ACC112 (cell line): ENCODE data around the gene CACNA1B.

Experiments used
- H2AFZ ChIP-seq: fragments of 200-600 bp; sonication (generic); one replicate; pipeline ENCODE4 v1.6.0; 2017; ENCODE audit warnings: antibody characterized with exemption, low read length; ENCODE audit not compliant: unreplicated experiment
- H3K27ac ChIP-seq: fragments of 200-600 bp; sonication (generic); 2 replicates; pipeline ENCODE4 v1.5.1; 2014; ENCODE audit warnings: low read depth, mild to moderate bottlenecking, antibody characterized with exemption, low read length, moderate library complexity
- H3K27me3 ChIP-seq: fragments of 200-600 bp; sonication (generic); 2 replicates; pipeline ENCODE4 v1.6.1; 2014; ENCODE audit warnings: mild to moderate bottlenecking, antibody characterized with exemption, low read length, moderate library complexity, mixed read lengths; ENCODE audit not compliant: insufficient read depth
- H3K36me3 ChIP-seq: fragments of 200-600 bp; sonication (generic); 2 replicates; pipeline ENCODE4 v1.6.1; 2016; ENCODE audit warnings: mild to moderate bottlenecking, antibody characterized with exemption, low read length, moderate library complexity, mixed read lengths; ENCODE audit not compliant: insufficient read depth
- H3K4me1 ChIP-seq: fragments of 200-600 bp; sonication (generic); one replicate; pipeline ENCODE4 v1.6.1; 2016; ENCODE audit warnings: low read length, mixed read lengths; ENCODE audit not compliant: insufficient read depth, unreplicated experiment, control insufficient read depth
- H3K4me3 ChIP-seq: fragments of 200-600 bp; sonication (generic); 2 replicates; pipeline ENCODE4 v1.5.1; 2014; ENCODE audit warnings: mild to moderate bottlenecking, low read depth, low read length
- H3K79me2 ChIP-seq: fragments of 200-600 bp; sonication (generic); one replicate; pipeline ENCODE4 v1.6.0; 2016; ENCODE audit warnings: low read length; ENCODE audit not compliant: control insufficient read depth, unreplicated experiment, insufficient read depth

CACNA1B gene

DNA sequence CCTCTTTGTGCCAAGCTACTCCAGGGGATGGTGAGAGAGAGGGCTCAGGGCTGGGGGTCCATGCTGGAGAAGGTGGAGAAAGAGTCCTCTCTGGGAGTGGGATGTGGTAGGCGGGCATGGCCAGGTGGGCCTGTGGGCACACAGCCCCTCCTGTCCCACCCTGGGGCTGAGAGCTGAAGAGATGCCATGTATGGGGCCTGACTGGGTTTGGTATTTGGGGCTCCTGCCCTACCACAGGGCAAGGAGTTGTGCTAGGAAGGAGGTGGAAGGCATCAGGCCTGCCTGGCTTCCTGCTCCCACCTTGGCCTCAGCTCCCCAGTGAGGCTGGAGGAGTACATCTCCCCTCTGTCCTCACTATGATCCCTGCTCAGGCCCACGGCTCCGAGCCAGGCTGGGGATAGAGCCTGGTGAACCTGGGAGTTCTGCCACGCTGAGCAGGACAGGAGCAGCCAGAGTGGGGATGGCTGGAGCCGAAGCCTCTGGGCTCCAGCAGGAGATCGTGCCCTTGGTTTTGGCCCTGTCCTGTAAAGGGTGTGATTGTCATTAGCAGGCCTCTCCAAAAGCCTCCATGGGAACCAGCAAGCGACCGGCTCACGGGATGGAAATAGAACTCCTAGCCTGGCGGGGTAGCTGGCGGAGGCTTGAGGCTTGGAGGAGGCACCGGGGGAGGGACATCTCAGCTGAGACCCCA lies 75.5 kb downstream of the CACNA1B start:
- Histone ChIP-seq H3K4me3 (no peak overlapping the region), H3K27me3 (no peaks in the 10 kb centered on the region), H3K4me1 (no peaks in the 10 kb centered on the region), H3K36me3 (no peaks in the 10 kb centered on the region), H3K79me2 (no peaks in the 10 kb centered on the region), H2AFZ (no peak overlapping the region), H3K27ac (no peak overlapping the region)

DNA sequence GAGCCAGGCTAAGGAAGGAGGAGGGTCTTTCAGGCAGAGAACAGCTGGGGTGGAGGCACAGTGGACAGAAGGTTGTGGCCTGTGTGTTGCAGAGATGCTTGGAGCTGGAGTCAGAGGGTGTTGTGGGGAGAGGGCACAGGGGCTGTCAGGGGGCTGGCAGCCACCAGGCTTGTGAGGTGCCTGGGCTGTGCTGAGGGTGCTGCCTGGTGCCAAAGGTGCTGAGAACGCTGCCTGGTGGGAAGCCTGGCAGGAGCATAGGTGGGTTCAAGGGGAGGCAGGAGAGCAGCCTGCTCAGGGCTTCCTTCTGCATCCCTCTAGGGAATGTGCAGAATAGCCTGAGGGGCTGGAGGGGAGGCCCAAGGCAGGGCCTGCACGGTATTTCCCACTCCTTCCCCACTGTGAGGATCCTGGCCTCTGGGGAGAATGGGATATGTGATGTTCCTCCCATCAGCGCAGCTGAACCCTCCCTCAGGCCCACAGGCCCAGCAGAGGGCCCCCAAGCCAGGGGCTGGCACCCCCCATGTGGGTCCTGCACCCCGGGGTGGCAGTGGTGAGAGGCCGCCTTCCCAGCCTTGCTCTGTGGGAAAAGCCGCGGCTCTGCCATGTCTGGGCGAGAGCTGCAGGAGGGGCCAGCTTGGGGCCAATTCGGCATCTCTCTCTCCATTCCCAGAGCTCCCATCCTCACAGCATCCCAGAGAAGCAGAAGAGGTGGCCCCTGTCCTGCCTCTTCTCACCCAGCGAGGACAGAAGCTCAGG lies 76.3 kb downstream of the CACNA1B start:
- H3K27me3 ChIP-seq: no peaks in the 10 kb centered on the region
- H3K79me2 ChIP-seq: no peaks in the 10 kb centered on the region
- no peaks in the 10 kb centered on the region for H3K36me3 ChIP-seq

DNA sequence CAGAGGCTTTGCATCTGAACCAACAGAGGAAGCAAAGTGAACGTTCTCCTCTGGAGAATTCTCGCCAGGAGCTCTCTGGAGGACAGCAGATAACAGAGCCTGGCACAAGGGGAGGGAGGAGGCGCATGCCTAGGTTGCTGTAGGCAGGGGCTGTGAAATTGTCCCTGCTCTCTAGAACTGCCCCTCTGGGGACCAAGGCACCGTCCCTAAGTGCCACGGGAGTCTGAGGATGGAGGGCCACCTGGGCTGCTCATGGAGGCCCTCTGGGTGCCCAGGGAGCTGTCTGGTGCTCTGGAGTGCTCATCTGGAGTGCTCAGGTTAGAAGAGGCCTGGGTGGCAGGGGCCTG lies 77.6 kb downstream of the CACNA1B start:
- Histone ChIP-seq H2AFZ (no peak overlapping the region), H3K27me3 (no peaks in the 10 kb centered on the region), H3K27ac (no peak overlapping the region), H3K4me1 (no peaks in the 10 kb centered on the region), H3K36me3 (no peaks in the 10 kb centered on the region), H3K79me2 (no peaks in the 10 kb centered on the region), H3K4me3 (no peak overlapping the region)

More for the DNA sequence above, 76.3 kb downstream of the CACNA1B start:
- no peak overlapping the region for H3K27ac ChIP-seq
- H3K4me1 ChIP-seq: no peaks in the 10 kb centered on the region
- no peak overlapping the region for H3K4me3 ChIP-seq
- H2AFZ ChIP-seq: no peak overlapping the region

DNA sequence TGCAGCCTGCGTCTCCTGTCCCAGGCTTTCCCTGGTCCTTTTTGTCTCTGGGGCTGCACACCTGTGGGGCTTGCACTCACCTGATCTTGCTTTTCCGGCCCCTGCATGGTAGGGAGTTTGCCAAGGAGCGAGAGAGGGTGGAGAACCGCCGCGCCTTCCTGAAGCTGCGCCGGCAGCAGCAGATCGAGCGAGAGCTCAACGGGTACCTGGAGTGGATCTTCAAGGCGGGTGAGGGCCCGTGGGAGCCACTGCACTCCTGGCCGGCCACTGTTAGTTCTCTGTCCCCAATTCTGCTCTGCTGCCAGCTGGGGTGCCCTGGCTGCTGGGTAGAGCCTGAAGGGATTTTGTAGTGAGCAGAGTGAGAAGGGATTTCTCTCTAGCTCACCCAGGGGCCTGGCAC lies 78.0 kb downstream of the CACNA1B start:
- H3K27ac ChIP-seq: no peak overlapping the region
- H3K27me3 ChIP-seq: no peaks in the 10 kb centered on the region
- no peaks in the 10 kb centered on the region for H3K79me2 ChIP-seq
- no peak overlapping the region for H3K4me3 ChIP-seq
- H3K36me3 ChIP-seq: no peaks in the 10 kb centered on the region
- H3K4me1 ChIP-seq: no peaks in the 10 kb centered on the region
- no peak overlapping the region for H2AFZ ChIP-seq

DNA sequence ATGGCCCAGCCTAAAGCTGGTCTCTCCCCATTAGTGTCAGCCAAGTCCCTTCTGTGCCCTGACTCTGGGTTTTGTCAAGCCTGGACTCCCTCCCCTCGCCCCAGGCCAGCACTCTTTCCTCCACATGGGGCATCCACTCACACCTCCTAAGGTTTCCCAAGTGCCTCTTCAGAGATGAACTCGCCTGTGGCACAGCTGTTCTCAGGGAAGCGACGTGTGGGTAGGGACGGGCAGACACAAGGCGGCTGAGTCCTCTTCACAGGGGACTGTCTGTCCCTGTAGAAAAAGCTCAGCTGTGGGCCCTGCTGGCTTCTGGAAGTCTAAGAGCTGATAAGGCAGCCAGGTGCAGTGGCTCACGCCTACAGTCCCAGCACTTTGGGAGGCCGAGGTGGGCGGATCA lies 78.5 kb downstream of the CACNA1B start:
- H3K79me2 ChIP-seq: no peaks in the 10 kb centered on the region
- H2AFZ ChIP-seq: no peak overlapping the region
- no peak overlapping the region for H3K4me3 ChIP-seq
- no peaks in the 10 kb centered on the region for H3K27me3 ChIP-seq
- H3K4me1 ChIP-seq: no peaks in the 10 kb centered on the region
- no peaks in the 10 kb centered on the region for H3K36me3 ChIP-seq
- no peak overlapping the region for H3K27ac ChIP-seq

DNA sequence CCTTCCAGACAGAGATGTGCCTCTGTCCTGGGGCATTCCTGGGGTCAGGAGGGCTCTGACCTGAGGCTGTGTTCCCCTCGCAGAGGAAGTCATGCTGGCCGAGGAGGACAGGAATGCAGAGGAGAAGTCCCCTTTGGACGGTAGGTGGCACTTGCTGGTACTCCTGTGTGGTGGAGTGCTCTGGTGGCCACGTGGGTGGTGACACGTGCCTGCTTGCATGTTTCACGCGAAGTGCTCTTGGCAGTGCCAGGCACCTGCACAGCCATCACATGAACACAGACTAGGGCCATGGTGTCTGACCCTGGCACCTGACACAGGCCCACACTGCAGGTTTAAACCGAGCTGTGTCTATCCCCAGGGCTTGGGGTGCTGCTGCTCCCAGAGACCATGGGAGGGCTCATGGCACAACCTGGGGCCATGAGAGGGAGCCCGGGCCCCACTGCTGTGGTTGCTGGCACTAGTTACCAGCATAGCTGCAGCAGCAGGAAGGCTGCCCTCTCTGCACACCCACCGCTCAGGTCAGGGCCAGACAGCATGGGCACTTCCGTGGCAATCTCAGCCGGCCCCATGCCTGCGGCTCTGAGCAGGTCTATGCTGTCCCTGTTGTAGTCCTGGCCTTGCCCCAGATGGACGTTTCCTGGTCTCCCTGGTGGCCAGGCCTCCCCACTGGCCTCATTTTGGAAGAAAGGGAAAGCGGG lies 79.3 kb downstream of the CACNA1B start:
- Histone ChIP-seq H3K27ac (no peak overlapping the region), H3K27me3 (no peaks in the 10 kb centered on the region), H3K79me2 (no peaks in the 10 kb centered on the region)

DNA sequence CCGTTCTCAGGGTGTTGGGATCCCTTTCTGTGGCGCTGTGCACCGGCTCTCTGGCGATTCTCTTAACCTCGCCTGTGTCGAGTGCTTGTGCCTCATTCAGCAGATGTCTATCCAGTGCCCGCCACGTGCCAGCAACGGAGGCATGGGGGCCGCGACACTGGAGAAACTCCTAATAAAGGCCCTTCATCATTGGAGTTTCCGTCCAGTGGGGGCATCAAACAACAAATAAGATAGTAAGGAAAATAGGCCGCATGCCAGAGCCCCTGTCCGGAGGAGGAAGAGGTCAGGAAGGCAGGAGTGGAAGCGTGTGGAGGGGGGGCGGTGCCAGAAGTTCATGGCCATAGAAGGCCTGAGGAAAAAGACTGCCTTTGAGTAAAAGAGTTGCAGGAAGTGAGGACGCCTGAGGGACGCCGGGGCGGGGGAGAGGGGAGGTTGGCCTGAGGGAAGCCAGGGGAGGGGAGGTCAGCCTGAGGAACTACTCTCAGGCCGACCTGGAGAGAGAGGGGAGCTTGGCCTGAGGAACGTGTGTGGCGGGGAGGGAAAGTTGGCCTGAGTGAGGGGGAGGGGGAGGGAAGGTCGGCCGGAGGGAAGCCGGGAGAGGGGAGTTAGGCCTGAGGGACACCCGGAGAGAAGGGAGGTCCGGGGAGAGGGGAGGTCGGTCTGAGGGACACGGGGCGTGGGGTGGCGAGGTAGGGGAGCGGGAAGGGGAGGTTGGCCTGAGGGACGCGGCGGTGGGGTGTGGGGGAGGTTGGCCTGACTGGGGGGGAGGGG lies 82.2 kb downstream of the CACNA1B start:
- no peak overlapping the region for H3K4me3 ChIP-seq
- no peaks in the 10 kb centered on the region for H3K4me1 ChIP-seq
- no peak overlapping the region for H2AFZ ChIP-seq
- no peaks in the 10 kb centered on the region for H3K27me3 ChIP-seq
- no peaks in the 10 kb centered on the region for H3K79me2 ChIP-seq
- no peak overlapping the region for H3K27ac ChIP-seq
- no peaks in the 10 kb centered on the region for H3K36me3 ChIP-seq

More for the DNA sequence above, 79.3 kb downstream of the CACNA1B start:
- Histone ChIP-seq H3K4me1 (no peaks in the 10 kb centered on the region), H3K36me3 (no peaks in the 10 kb centered on the region), H2AFZ (no peak overlapping the region), H3K4me3 (no peak overlapping the region)

DNA sequence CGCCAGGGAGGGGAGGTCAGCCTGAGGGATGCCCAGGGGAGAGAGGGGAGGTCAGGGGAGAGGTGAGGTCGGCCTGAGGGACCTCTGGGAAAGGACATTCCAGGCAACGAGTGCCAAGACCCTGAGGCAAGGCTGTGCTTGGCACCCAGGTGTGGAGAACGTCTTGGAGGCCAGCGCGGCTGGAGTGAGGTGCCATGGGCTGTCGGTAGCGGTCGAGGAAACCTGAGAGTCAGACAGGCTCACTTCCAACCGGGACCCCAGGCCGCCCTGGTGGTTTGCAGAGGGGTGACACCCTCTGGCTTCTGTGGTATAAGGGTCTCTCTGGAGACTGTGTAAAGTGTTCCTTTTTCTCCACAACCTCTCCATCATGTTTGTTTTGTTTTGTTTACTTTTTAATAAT lies 82.9 kb downstream of the CACNA1B start:
- H3K27ac ChIP-seq: no peak overlapping the region
- H3K4me1 ChIP-seq: no peaks in the 10 kb centered on the region
- no peaks in the 10 kb centered on the region for H3K36me3 ChIP-seq
- no peak overlapping the region for H2AFZ ChIP-seq
- H3K27me3 ChIP-seq: no peaks in the 10 kb centered on the region
- H3K79me2 ChIP-seq: no peaks in the 10 kb centered on the region
- no peak overlapping the region for H3K4me3 ChIP-seq

DNA sequence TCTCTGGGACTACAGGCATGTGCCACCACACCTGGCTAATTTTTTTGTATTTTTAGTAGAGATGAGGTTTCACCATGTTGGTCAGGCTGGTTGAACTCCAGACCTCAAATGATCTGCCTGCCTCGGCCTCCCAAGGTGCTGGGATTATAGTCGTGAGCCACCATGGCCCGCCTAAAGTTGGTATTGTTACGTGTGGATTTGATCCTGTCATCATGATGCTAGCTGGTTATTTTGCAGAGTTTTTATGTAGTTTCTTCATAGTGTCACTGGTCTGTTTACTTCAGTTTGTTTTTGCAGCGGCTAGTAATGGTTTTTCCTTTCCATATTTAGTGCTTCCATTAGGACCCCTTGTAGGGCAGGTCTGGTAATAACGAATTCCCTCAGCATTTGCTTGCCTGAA lies 85.9 kb downstream of the CACNA1B start:
- no peaks in the 10 kb centered on the region for H3K27me3 ChIP-seq
- no peak overlapping the region for H3K27ac ChIP-seq
- H2AFZ ChIP-seq: no peak overlapping the region
- no peak overlapping the region for H3K4me3 ChIP-seq
- no peaks in the 10 kb centered on the region for H3K79me2 ChIP-seq
- H3K4me1 ChIP-seq: no peaks in the 10 kb centered on the region
- no peaks in the 10 kb centered on the region for H3K36me3 ChIP-seq

DNA sequence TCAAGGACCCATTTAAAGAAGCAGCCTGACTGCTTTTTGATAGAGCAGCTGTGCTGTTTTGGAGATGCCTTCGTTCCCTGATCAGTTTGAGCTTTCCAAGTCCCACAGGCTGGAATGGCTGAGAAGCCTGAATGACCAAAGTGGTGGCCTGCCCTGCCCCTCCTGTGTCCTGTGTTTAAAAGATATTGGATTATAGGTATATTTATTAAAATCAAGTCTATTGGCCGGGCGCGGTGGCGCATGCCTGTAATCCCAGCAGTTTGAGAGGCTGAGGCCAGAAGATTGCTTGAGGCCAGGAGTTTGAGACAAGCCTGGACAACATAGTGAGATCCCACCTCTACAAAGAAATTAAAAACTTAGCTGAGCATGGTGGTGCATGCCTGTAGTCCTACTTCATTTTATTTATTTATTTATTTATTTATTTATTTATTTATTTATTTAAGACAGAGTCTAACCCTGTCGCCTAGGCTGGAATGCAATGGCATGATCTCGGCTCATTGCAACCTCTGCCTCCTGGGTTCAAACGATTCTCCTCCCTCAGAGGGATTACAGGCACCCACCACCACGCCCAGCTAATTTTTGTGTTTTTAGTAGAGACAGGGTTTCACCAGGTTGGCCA lies 87.7 kb downstream of the CACNA1B start:
- no peak overlapping the region for H2AFZ ChIP-seq
- H3K4me1 ChIP-seq: no peaks in the 10 kb centered on the region
- H3K4me3 ChIP-seq: no peak overlapping the region
- H3K36me3 ChIP-seq: no peaks in the 10 kb centered on the region
- no peaks in the 10 kb centered on the region for H3K79me2 ChIP-seq
- H3K27ac ChIP-seq: no peak overlapping the region
- no peaks in the 10 kb centered on the region for H3K27me3 ChIP-seq
